HEK293 (cell line): ENCODE results near the gene FEV.

Experiments
- CTCF ChIA-PET: fragments of 350-600 bp; formaldehyde crosslinking; extraction: SDS; loops from one replicate; lab custom pipeline; 2021; ENCODE audit warnings: antibody characterized with exemption; lab: Yijun Ruan, JAX
- POLR2A ChIA-PET: fragments of 300-600 bp; formaldehyde crosslinking; extraction: SDS; loops from one replicate; lab custom pipeline; 2020; ENCODE audit warnings: antibody characterized with exemption, inconsistent platforms; lab: Yijun Ruan, JAX
- H3K27ac ChIP-seq: fragments of 200-500 bp; sonication (Bioruptor generic); 2 replicates; pipeline ENCODE4 v1.5.1; 2014; ENCODE audit warnings: low read depth, low read length, control low read depth, inconsistent platforms; ENCODE audit errors: extremely low read depth
- H3K36me3 ChIP-seq, 2 experiments: fragments of 200-500 bp in 1 of 2; sonication (Bioruptor generic) in 1 of 2; 1 replicate in 1 of 2; 2 replicates in 1 of 2; pipeline ENCODE4 v1.5.1; 2014 to 2017; ENCODE audit warnings: inconsistent platforms in 2 of 2, low read length in 2 of 2; ENCODE audit not compliant: control insufficient read depth in 2 of 2, insufficient read depth in 1 of 2
- H3K4me1 ChIP-seq: fragments of 200-500 bp; sonication (Bioruptor generic); 2 replicates; pipeline ENCODE4 v1.5.1; 2014; ENCODE audit warnings: mild to moderate bottlenecking, low read length, inconsistent platforms; ENCODE audit not compliant: control insufficient read depth, insufficient read depth
- H3K4me3 ChIP-seq: 2 replicates; pipeline ENCODE4 v1.5.1; 2011; ENCODE audit warnings: low read depth, mild to moderate bottlenecking, control low read depth, low read length, moderate library complexity
- H3K9me3 ChIP-seq: fragments of 200-500 bp; sonication (Bioruptor generic); 2 replicates; pipeline ENCODE4 v1.5.1; 2014; ENCODE audit warnings: low read depth, low read length, inconsistent platforms; ENCODE audit not compliant: control insufficient read depth, insufficient read depth
- BCL11B ChIP-seq: fragments of 450-650 bp; formaldehyde crosslinking; IDR thresholded peaks from 2 replicates; pipeline ENCODE4 v1.5.1; 2016; ENCODE audit warnings: low read depth, missing biosample characterization, missing genetic modification characterization
- HOXD13 ChIP-seq: sonication (generic); formaldehyde crosslinking; IDR thresholded peaks from 2 replicates; pipeline ENCODE4 v1.8.0; 2022; ENCODE audit warnings: missing genetic modification reagents, borderline replicate concordance
- IKZF3 ChIP-seq: fragments of 450-650 bp; IDR thresholded peaks from 2 replicates; pipeline ENCODE4 v1.5.0; 2018; ENCODE audit warnings: missing biosample characterization, mild to moderate bottlenecking, missing genetic modification characterization, moderate library complexity
- ZBTB48 ChIP-seq: fragments of 450-650 bp; formaldehyde crosslinking; IDR thresholded peaks from 2 replicates; pipeline ENCODE4 v1.5.1; 2016; ENCODE audit warnings: missing biosample characterization, missing genetic modification characterization
- ZNF2 ChIP-seq: fragments of 450-650 bp; formaldehyde crosslinking; IDR thresholded peaks from 2 replicates; pipeline ENCODE4 v1.5.1; 2016; ENCODE audit warnings: missing biosample characterization, missing genetic modification characterization
- ZNF223 ChIP-seq: fragments of 450-650 bp; formaldehyde crosslinking; IDR thresholded peaks from 2 replicates; pipeline ENCODE4 v1.5.1; 2016; ENCODE audit warnings: missing biosample characterization, missing genetic modification characterization
- ZNF23 ChIP-seq: fragments of 450-650 bp; formaldehyde crosslinking; IDR thresholded peaks from 2 replicates; pipeline ENCODE4 v1.5.1; 2016; ENCODE audit warnings: missing biosample characterization, missing genetic modification characterization, borderline replicate concordance
- ZNF239 ChIP-seq: fragments of 450-650 bp; formaldehyde crosslinking; IDR thresholded peaks from 2 replicates; pipeline ENCODE4 v1.5.1; 2016; ENCODE audit warnings: missing biosample characterization, missing genetic modification characterization
- ZNF266 ChIP-seq: fragments of 450-650 bp; formaldehyde crosslinking; IDR thresholded peaks from 2 replicates; pipeline ENCODE4 v1.5.1; 2016; ENCODE audit warnings: missing biosample characterization, missing genetic modification characterization, low read depth
- ZNF302 ChIP-seq: fragments of 450-650 bp; formaldehyde crosslinking; IDR thresholded peaks from 2 replicates; pipeline ENCODE4 v1.5.1; 2016; ENCODE audit warnings: missing biosample characterization, missing genetic modification characterization, low read depth
- ZNF335 ChIP-seq: fragments of 450-650 bp; formaldehyde crosslinking; conservative IDR thresholded peaks from 2 replicates; pipeline ENCODE4 v1.5.1; 2016; ENCODE audit warnings: missing biosample characterization, missing genetic modification characterization
- ZNF366 ChIP-seq: fragments of 450-650 bp; formaldehyde crosslinking; conservative IDR thresholded peaks from 2 replicates; pipeline ENCODE4 v1.5.1; 2016; ENCODE audit warnings: missing biosample characterization, missing genetic modification characterization
- ZNF391 ChIP-seq: fragments of 450-650 bp; formaldehyde crosslinking; IDR thresholded peaks from 2 replicates; pipeline ENCODE4 v1.5.1; 2016; ENCODE audit warnings: low read depth, missing biosample characterization, missing genetic modification characterization, borderline replicate concordance
- ZNF521 ChIP-seq: fragments of 450-650 bp; formaldehyde crosslinking; IDR thresholded peaks from 2 replicates; pipeline ENCODE4 v1.5.1; 2017; ENCODE audit warnings: missing biosample characterization, mild to moderate bottlenecking, missing genetic modification characterization
- ZNF548 ChIP-seq: fragments of 450-650 bp; formaldehyde crosslinking; IDR thresholded peaks from 2 replicates; pipeline ENCODE4 v1.5.1; 2016; ENCODE audit warnings: missing biosample characterization, missing genetic modification characterization
- ZNF571 ChIP-seq: fragments of 450-650 bp; formaldehyde crosslinking; IDR thresholded peaks from 2 replicates; pipeline ENCODE4 v1.5.0; 2017; ENCODE audit warnings: missing biosample characterization, missing genetic modification characterization
- ZNF596 ChIP-seq: fragments of 450-650 bp; IDR thresholded peaks from 2 replicates; pipeline ENCODE4 v1.5.0; 2018; ENCODE audit warnings: missing biosample characterization, mild to moderate bottlenecking, missing genetic modification characterization, moderate library complexity
- ZNF626 ChIP-seq: fragments of 450-650 bp; sonication (Bioruptor Pico); formaldehyde crosslinking; IDR thresholded peaks from 2 replicates; pipeline ENCODE4 v1.5.1; 2018; ENCODE audit warnings: missing biosample characterization, missing genetic modification characterization, inconsistent platforms
- ZNF629 ChIP-seq: fragments of 450-650 bp; formaldehyde crosslinking; IDR thresholded peaks from 2 replicates; pipeline ENCODE4 v1.5.1; 2017; ENCODE audit warnings: missing biosample characterization, missing genetic modification characterization
- ZNF664 ChIP-seq: fragments of 450-650 bp; formaldehyde crosslinking; IDR thresholded peaks from 2 replicates; pipeline ENCODE4 v1.5.1; 2016; ENCODE audit warnings: missing biosample characterization, missing genetic modification characterization
- ZNF701 ChIP-seq: fragments of 450-650 bp; formaldehyde crosslinking; IDR thresholded peaks from 2 replicates; pipeline ENCODE4 v1.5.1; 2016; ENCODE audit warnings: missing biosample characterization, missing genetic modification characterization
- ZNF792 ChIP-seq: fragments of 450-650 bp; formaldehyde crosslinking; IDR thresholded peaks from 2 replicates; pipeline ENCODE4 v1.5.1; 2016; ENCODE audit warnings: missing biosample characterization, missing genetic modification characterization
- ZNF843 ChIP-seq: fragments of 450-650 bp; formaldehyde crosslinking; IDR thresholded peaks from 2 replicates; pipeline ENCODE4 v1.5.1; 2016; ENCODE audit warnings: missing biosample characterization, missing genetic modification characterization
- ZSCAN30 ChIP-seq: fragments of 450-650 bp; IDR thresholded peaks from 2 replicates; pipeline ENCODE4 v1.5.1; 2018; ENCODE audit warnings: missing biosample characterization, mild to moderate bottlenecking, missing genetic modification characterization, moderate library complexity
- TF ChIP-seq, protein P1 (sequence below): fragments of 450-650 bp; formaldehyde crosslinking; IDR thresholded peaks from 2 replicates; pipeline ENCODE4 v1.5.1; 2017; ENCODE audit warnings: missing biosample characterization, missing genetic modification characterization
- TF ChIP-seq, protein P2 (sequence below): fragments of 450-650 bp; formaldehyde crosslinking; IDR thresholded peaks from 2 replicates; pipeline ENCODE4 v1.5.1; 2016; ENCODE audit warnings: missing biosample characterization, missing genetic modification characterization, borderline replicate concordance
- TF ChIP-seq, protein P3 (sequence below): fragments of 450-650 bp; formaldehyde crosslinking; IDR thresholded peaks from 2 replicates; pipeline ENCODE4 v1.5.1; 2016; ENCODE audit warnings: missing biosample characterization, missing genetic modification characterization
- TF ChIP-seq, protein P4 (sequence below): fragments of 450-650 bp; formaldehyde crosslinking; IDR thresholded peaks from 2 replicates; pipeline ENCODE4 v1.5.1; 2017; ENCODE audit warnings: missing biosample characterization, missing genetic modification characterization

FEV gene

DNA sequence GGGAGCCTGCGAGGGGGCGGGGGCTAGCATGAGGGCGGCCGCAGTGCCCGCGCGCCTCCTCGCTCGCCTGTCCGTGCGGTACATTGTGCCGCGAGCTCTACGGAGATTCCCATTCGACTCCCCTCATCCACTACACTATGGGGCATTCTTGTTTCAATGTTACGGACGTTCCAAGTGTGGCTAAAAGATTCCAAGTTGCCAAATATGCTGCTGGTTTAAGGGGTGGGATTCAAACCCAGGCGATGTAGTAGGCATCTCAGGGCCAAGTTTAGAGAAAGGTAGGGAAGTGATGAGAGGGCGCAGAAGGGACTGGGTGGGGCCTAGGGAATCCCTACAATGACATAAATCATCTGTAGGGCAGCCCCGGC is 18.3 kb upstream of the FEV start (continued):
- no peak for TF ChIP-seq IKZF3
- no peak for TF ChIP-seq BCL11B (tag by site-specific recombination)
- no peak for TF ChIP-seq ZNF548
- no peak for TF ChIP-seq ZNF521 (tag by site-specific recombination)
- TF ChIP-seq ZNF366 (tag by site-specific recombination): no peak
- TF ChIP-seq, protein P1, sequence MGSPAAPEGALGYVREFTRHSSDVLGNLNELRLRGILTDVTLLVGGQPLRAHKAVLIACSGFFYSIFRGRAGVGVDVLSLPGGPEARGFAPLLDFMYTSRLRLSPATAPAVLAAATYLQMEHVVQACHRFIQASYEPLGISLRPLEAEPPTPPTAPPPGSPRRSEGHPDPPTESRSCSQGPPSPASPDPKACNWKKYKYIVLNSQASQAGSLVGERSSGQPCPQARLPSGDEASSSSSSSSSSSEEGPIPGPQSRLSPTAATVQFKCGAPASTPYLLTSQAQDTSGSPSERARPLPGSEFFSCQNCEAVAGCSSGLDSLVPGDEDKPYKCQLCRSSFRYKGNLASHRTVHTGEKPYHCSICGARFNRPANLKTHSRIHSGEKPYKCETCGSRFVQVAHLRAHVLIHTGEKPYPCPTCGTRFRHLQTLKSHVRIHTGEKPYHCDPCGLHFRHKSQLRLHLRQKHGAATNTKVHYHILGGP (tag by site-specific recombination): no peak
- TF ChIP-seq, protein P2, sequence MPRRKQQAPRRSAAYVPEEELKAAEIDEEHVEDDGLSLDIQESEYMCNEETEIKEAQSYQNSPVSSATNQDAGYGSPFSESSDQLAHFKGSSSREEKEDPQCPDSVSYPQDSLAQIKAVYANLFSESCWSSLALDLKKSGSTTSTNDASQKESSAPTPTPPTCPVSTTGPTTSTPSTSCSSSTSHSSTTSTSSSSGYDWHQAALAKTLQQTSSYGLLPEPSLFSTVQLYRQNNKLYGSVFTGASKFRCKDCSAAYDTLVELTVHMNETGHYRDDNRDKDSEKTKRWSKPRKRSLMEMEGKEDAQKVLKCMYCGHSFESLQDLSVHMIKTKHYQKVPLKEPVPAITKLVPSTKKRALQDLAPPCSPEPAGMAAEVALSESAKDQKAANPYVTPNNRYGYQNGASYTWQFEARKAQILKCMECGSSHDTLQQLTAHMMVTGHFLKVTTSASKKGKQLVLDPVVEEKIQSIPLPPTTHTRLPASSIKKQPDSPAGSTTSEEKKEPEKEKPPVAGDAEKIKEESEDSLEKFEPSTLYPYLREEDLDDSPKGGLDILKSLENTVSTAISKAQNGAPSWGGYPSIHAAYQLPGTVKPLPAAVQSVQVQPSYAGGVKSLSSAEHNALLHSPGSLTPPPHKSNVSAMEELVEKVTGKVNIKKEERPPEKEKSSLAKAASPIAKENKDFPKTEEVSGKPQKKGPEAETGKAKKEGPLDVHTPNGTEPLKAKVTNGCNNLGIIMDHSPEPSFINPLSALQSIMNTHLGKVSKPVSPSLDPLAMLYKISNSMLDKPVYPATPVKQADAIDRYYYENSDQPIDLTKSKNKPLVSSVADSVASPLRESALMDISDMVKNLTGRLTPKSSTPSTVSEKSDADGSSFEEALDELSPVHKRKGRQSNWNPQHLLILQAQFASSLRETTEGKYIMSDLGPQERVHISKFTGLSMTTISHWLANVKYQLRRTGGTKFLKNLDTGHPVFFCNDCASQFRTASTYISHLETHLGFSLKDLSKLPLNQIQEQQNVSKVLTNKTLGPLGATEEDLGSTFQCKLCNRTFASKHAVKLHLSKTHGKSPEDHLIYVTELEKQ (tag by site-specific recombination): no peak
- TF ChIP-seq ZNF335 (tag by site-specific recombination): peak; percentile 100
- TF ChIP-seq ZNF2 (tag by site-specific recombination): no peak
- TF ChIP-seq ZNF629 (tag by site-specific recombination): 0 out of 2 replicates have a peak, but pooled peaks have one; percentile 4
- no peak for TF ChIP-seq ZNF626 (tag by site-specific recombination)
- TF ChIP-seq HOXD13 (CRISPR knock-in tag): no peak
- no peak for TF ChIP-seq ZNF266 (tag by site-specific recombination)
- TF ChIP-seq ZNF302 (tag by site-specific recombination): no peak
- TF ChIP-seq, protein P3, sequence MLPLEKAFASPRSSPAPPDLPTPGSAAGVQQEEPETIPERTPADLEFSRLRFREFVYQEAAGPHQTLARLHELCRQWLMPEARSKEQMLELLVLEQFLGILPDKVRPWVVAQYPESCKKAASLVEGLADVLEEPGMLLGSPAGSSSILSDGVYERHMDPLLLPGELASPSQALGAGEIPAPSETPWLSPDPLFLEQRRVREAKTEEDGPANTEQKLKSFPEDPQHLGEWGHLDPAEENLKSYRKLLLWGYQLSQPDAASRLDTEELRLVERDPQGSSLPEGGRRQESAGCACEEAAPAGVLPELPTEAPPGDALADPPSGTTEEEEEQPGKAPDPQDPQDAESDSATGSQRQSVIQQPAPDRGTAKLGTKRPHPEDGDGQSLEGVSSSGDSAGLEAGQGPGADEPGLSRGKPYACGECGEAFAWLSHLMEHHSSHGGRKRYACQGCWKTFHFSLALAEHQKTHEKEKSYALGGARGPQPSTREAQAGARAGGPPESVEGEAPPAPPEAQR (tag by site-specific recombination): no peak
- TF ChIP-seq ZNF664 (tag by site-specific recombination): no peak
- TF ChIP-seq, all 188 proteins: peak for 13

DNA sequence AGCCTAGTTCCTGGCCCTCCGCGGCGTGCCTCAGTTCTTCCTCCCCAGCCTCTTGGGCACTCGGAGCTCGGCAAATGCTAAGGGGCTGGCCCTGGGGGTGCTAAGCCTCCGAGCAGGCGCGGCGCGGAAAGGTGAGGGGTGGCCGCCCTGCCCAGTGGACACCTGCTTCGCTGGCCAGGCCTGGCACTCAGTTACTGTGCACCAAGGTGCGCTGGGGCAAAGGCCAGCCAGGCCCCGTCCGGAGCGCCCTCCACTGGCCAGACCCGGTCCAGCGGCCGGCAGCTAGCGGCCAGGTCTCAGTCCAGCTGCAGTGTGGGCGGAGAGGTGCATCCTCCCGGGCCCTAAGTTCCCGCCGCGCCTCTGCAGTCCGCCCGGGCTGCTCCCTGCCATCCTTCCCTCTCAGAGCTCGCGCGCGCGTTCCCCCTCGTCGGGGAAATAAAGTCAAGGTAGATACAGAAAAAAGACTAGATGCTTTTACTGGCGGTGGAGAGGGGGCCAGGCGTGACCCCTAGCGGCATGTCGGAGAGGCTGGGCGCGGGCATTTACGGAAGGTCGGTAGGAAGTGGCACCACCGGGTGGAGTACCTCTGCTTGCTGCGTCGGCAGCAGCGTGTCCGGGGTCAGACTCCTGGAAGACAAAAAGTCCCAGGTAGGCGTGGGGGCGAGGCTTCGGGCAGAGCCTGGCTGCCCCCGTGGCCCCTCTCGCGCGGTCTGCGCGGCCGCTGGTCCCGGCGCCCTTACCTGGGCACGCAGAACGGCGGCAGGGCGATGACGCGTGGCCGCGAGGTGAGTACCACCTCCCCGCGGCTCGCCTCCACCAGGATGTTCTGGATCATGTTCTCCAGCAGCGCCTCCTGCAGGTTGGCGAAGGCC is 17.6 kb upstream of the FEV start:
- CTCF ChIA-PET: interaction anchor here (0.5 to 3.9 kb wide), 41 partner anchors 8 to 1517 kb away, joined by 3 to 31 read pairs (median 4); partner anchors contain the start of gene CDK5R2
- Histone ChIP-seq H3K27ac (no peak overlapping the region; the same call in 1 of the 2 replicates), H3K4me1 (no peaks in the 10 kb centered on the region), H3K36me3 (no peaks in the 10 kb centered on the region), H3K4me3 (peak overlapping the region; percentile 28), H3K9me3 (no peaks in the 10 kb centered on the region)
- POLR2A ChIA-PET: interaction anchor here (0.6 kb wide), 1 partner anchor 569 kb away, joined by 5 read pairs; no protein-coding TSS in a partner anchor
- TF ChIP-seq ZNF596 (no peak), ZNF701 (tag by site-specific recombination) (no peak), ZNF223 (tag by site-specific recombination) (no peak), ZNF571 (tag by site-specific recombination) (no peak), ZBTB48 (tag by site-specific recombination) (0 out of 2 replicates have a peak, but pooled peaks have one; percentile 16), ZNF239 (tag by site-specific recombination) (no peak), ZNF23 (tag by site-specific recombination) (no peak), ZSCAN30 (tag by site-specific recombination) (0 out of 2 replicates have a peak, but pooled peaks have one; percentile 29), ZNF391 (tag by site-specific recombination) (no peak), ZNF792 (tag by site-specific recombination) (no peak), ZNF843 (tag by site-specific recombination) (0 out of 2 replicates have a peak, but pooled peaks have one; percentile 35)
- TF ChIP-seq, protein P4, sequence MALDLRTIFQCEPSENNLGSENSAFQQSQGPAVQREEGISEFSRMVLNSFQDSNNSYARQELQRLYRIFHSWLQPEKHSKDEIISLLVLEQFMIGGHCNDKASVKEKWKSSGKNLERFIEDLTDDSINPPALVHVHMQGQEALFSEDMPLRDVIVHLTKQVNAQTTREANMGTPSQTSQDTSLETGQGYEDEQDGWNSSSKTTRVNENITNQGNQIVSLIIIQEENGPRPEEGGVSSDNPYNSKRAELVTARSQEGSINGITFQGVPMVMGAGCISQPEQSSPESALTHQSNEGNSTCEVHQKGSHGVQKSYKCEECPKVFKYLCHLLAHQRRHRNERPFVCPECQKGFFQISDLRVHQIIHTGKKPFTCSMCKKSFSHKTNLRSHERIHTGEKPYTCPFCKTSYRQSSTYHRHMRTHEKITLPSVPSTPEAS (tag by site-specific recombination): no peak
